AML-193 (cell line): ENCODE measurements around the gene NPFFR1.
"Not testable (repeated sequence)": the region's sequence is repeated elsewhere in the genome, so short reads cannot be mapped to it uniquely, and the experiment has no call there.

Source experiments
- DNase-seq, 2 experiments: peaks; one replicate each; lab custom pipeline; 2025; lab: John Stamatoyannopoulos, UW

The NPFFR1 gene

GRCh38 chr10:70255329-70256299 is 28.2 kb downstream of the NPFFR1 start:
- no peak for DNase-seq

DNA sequence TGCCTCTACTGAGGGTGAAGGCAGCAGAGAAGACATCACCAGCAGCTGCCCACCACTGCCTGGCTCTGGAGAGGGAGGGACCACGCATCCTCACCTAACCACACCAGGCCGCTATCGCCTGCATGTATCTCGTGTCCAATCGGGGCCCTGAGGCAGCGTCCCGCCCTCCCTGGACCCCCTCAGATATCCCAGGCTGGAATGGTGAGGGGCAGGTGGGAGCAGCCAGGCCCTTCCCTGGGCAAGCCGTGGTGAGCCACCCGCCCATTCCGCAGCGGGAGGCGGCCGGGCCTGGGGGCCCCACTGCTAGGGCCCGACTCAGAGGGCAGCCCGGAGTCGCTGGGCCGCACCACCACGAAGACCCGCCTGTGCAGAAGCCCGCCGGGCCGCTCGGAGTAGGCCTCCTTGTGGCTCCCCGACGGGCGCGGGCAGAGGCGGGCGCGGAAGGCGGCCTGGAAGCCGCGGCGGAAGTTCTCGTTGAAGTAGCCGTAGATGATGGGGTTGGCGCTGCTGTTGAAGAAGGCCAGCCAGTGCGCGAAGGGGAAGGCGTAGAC is 29.0 kb downstream of the NPFFR1 start:
- DNase-seq, result no peak

- no peak for DNase-seq
Measured at GRCh38 chr10:70253878-70254765, 29.7 kb downstream of the NPFFR1 start.

- no peak for DNase-seq
Measured at GRCh38 chr10:70250961-70251680, 32.7 kb downstream of the NPFFR1 start.

- no peak for DNase-seq
Measured at GRCh38 chr10:70247360-70247759, 36.4 kb downstream of the NPFFR1 start.

- DNase-seq, result no peak
Measured at GRCh38 chr10:70241081-70241480, 42.7 kb downstream of the NPFFR1 start.

- not testable (repeated sequence) for DNase-seq
Measured at GRCh38 chr10:70239986-70240385, 43.8 kb downstream of the NPFFR1 start.

- not testable (repeated sequence) for DNase-seq
Measured at GRCh38 chr10:70239077-70239976, 44.5 kb downstream of the NPFFR1 start.

- not testable (repeated sequence) for DNase-seq
Measured at GRCh38 chr10:70237958-70238536, 45.8 kb downstream of the NPFFR1 start.

- DNase-seq, result no peak
Measured at GRCh38 chr10:70234668-70235447, 48.9 kb downstream of the NPFFR1 start.

DNA sequence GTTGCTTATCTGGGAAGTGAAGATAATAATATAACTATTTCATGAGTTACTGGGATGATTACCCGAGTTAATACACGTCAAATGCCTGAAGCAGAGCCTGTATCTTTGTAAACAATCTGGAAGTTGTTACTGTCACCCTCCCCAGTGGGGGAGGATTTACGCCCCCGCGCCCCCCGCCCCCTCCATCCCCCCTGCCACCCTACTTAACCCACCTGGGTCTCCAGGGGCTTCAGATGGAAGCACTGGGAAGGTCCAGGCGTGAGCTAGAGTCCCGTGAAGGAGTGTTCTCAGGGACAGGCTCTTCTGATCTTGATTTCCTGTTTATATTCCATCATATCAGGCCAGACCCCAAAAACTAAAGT is 49.9 kb downstream of the NPFFR1 start:
- no peak for DNase-seq

DNA sequence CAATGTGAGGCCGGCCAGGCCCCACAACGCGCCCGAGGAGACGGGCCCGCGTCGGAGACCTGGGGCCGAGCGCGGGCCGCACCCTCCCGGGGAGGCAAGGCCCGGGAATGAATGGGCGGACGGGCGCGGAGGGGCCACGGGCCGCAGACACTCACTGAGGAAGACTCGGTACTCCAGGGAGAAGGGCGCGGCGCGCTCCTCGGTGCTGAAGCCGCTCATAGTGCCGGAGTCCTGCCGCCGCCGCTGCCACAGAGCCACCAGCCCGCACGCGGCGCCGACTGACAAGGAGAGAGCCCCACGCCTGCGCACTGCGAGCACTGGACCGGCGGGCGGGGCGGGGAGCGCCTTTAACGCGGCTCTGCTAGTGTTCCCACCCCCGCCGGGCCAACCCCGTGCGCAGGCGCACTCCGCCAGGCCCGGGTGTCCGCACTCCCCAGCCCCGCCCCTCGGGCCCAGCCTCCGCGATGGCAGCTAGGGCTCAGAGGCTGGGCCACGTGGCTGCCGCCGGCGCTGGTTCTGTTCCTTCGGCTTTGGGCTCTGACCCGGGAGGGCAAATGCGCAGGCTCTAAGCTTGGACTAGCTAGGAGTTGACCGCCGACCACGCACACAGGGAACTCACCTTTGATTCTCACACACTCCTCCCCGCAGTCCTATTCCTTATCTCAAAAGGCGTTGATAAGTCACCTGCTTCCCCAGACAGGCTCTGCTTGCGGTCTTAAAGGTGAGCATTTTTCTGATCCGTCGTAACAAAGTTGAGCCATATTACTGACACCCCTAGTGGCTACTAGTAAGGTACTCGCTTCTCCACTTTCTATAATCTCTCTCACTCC is 50.5 kb downstream of the NPFFR1 start, which contains the start of gene PPA1:
Gene PPA1 (minus strand): TSS at position 321 of the 830 bp plus-strand sequence. CDS start 102 bp downstream, at position 219.
- DNase-seq, result peak; percentile 92 to 93

DNA sequence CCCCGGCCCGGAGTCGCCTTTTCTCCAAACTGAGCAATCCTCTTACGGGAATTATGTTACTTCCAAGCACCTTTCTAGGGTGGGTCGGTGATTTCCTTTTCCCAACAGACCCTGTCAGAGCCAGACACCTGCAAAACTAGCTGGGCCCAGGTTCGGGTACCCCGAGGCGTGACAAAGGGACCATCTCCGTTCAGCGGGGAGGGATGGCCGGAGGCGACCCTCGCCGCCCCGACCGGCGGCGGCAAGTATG is 51.0 kb downstream of the NPFFR1 start:
- DNase-seq, result peak in 1 of 2 experiments; percentile 8

DNA sequence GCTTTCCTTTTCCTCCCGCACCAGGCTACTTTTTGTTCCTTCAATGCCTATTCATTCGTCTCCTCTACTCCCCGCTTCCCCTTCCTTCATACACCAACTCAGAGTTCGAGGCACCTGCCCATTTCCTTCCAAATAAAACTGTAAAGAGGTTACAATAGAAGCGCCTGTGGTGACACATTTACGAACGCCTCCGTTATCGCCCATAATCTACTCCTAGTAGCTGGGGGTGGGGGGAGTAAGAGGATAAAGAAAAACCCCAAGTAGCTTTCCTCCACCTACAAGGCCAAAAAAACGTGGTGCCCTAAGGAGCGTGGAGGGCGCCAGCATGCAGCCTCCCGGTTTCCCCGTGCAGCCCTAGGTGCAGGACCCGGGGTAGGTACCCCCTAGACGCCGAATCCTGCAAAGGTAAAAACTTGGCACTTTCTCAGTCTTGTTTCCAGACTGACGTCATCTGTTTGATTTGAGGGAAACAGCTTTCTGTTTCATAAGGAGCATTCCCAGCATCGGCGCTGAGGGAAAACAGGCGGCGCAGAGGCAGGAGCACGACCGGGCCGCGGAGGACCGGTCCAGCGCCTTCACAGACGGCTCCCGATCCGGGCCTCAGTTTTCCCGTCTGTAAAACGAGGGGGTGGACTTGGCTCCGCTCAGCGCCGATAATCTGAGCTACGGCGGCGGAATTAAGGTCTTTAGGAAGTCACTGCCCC is 51.5 kb downstream of the NPFFR1 start:
- DNase-seq, result peak; percentile 21 to 43

- no peak for DNase-seq
Measured at GRCh38 chr10:70228491-70228890, 55.3 kb downstream of the NPFFR1 start.

- DNase-seq, result no peak
Measured at GRCh38 chr10:70227548-70228320, 56.1 kb downstream of the NPFFR1 start.

DNA sequence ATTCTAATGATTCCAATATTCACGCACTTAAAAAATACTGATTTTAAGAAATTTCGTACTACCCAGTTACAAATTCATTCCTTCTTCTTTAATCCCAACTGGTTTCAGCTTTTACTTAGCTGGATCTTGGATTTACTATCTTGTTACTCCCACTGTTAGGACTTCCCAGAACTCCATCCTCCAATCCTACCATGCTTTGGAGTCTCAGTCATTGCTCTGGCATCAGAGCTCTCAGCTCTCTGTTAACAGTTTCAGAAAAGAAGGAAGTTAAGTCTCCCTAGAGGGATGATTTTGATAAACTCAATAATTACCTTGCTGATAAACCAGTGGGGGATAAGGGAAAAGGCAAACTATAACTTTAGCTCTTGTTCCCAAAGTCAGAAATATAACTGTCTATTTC is 60.1 kb downstream of the NPFFR1 start:
- DNase-seq, result no peak
